Measurements from ENCODE around the gene OR10J5. TPM values are rescaled to one million over a fixed set of nuclear protein-coding genes. Genes with fewer than 3 reads are reported as not detected.
"Not testable (repeated sequence)": the region's sequence is repeated elsewhere in the genome, so short reads cannot be mapped to it uniquely, and the experiment has no call there.

The OR10J5 gene
- total RNA-seq, 3 donors from 2014 or later: not detected

DNA sequence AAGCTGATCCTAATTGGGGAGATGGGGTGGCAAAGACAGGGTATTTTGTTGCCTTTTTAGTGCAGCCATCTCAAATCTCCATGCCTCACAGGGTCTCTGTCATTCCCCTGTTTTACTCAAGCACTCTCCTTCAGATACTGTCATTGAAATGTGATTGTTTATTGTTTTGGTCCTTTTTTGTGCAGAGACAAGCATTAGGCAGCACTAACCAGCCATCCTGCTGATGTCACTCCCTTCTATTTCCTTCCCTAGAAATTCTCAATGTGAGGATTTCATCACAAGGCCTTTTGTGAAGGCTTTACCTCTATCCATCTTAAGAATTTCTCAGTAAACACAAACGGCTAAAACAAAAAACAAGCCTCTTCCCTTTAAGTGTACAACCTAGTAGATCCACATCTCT is 34.7 kb downstream of the OR10J5 start:
- H3K9me3 ChIP-seq: peaks cover 2% of the 10 kb centered on the region
- no peak for DNase-seq
- H3K4me1 ChIP-seq (ENCODE audit: low read depth): no peaks in the 10 kb centered on the region
- ATAC-seq: no peak
- no peaks in the 10 kb centered on the region for H3K36me3 ChIP-seq (ENCODE audit: low read depth)
- TF ChIP-seq, protein P1, sequence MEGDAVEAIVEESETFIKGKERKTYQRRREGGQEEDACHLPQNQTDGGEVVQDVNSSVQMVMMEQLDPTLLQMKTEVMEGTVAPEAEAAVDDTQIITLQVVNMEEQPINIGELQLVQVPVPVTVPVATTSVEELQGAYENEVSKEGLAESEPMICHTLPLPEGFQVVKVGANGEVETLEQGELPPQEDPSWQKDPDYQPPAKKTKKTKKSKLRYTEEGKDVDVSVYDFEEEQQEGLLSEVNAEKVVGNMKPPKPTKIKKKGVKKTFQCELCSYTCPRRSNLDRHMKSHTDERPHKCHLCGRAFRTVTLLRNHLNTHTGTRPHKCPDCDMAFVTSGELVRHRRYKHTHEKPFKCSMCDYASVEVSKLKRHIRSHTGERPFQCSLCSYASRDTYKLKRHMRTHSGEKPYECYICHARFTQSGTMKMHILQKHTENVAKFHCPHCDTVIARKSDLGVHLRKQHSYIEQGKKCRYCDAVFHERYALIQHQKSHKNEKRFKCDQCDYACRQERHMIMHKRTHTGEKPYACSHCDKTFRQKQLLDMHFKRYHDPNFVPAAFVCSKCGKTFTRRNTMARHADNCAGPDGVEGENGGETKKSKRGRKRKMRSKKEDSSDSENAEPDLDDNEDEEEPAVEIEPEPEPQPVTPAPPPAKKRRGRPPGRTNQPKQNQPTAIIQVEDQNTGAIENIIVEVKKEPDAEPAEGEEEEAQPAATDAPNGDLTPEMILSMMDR (IDR thresholded peaks at IDR 0.05): no peak
- intact Hi-C loops (cut with DNase I, micrococcal nuclease): no loop called here
- no peak overlapping the region for H3K4me3 ChIP-seq

DNA sequence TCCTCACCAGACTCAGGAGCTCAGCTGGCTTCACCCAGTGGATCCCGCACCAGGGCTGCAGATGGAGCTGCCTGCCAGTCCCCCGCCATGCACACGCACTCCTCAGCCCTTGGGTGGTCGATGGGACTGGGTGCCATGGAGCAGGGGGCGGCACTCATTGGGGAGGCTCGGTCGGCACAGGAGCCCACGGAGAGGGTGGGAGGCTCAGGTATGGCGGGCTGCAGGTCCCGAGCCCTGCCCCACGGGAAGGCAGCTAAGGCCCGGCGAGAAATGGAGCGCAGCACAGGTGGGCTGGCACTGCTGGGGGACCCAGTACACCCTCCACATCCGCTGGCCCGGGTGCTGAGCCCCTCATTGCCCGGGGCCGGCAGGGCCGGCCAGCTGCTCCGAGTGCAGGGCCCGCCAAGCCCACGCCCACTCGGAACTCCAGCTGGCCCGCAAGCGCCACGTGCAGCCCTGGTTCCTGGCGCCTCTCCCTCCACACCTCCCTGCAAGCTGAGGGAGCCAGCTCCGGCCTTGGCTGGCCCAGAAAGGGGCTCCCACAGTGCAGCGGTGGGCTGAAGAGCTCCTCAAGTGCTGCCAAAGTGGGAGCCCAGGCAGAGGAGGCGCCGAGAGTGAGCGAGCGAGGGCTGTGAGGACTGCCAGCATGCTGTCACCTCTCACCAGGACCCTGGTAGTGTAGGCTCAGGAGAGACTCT is 41.1 kb downstream of the OR10J5 start:
- H3K4me1 ChIP-seq (ENCODE audit: low read depth); intact Hi-C loops (cut with DNase I, micrococcal nuclease); H3K9me3 ChIP-seq; ATAC-seq; DNase-seq; H3K4me3 ChIP-seq; H3K36me3 ChIP-seq (ENCODE audit: low read depth): not testable (repeated sequence)

DNA sequence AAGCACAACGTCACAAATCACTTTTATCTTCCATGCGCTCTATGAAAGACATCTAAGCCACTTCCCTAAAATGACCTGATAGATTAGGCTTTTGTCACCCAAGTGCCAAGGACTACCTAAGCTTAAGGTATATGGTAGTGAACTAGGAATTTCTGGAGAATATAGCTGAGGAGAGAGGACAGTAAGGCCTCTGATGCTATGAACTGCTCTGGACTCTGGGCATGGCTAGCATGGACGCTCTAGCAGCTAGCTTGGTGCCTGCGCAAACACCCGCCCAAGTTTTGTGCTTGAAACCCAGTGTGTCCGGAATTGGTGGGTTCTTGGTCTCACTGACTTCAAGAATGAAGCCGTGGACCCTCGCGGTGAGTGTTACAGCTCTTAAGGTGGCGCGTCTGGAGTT is 42.5 kb downstream of the OR10J5 start:
- intact Hi-C loops (cut with DNase I, micrococcal nuclease): no loop called here
- Histone ChIP-seq H3K9me3 (no peaks in the 10 kb centered on the region), H3K4me3 (no peak overlapping the region), H3K4me1 (ENCODE audit: low read depth) (no peaks in the 10 kb centered on the region), H3K36me3 (ENCODE audit: low read depth) (no peaks in the 10 kb centered on the region)
- TF ChIP-seq, protein P1 (IDR thresholded peaks at IDR 0.05): no peak
- ATAC-seq (no peak), DNase-seq (no peak)

DNA sequence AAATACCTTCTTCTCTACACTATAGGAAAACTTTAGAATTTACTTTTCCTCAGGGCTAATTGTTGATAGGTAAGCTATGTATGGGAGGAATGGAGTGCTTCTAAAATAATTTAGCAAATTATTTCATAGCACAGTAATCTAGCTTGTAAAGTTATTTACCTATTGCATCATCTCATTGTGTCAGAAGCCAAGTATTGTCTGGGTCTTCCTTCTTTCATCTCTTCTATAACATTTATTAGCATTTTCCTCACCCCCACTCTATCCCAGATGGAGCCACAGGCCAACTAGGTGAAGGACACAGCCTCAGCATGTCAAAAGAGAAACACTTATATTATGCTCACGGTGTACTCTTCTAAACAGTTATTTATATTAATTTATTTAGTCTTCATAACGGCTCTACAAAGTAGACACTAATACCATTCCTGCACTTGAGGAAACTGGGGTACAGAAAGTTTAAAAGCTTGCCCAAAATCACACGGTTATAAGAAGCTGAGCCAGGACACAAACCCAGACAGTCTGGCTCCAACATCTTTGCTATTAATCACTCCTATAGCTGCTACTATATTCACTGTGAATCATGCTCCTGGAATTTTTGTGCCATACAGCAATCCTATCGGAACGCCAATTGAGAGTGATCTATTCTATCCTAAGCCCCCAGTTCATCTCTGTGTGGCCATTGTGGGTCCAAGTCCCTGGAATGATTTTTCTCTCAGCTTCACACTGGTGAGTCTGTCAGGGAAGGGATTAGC is 43.1 kb downstream of the OR10J5 start:
- ATAC-seq (no peak), DNase-seq (no peak)
- intact Hi-C loops (cut with DNase I, micrococcal nuclease): no loop called here
- H3K36me3 ChIP-seq (ENCODE audit: low read depth): no peaks in the 10 kb centered on the region
- no peak overlapping the region for H3K4me3 ChIP-seq
- TF ChIP-seq, protein P1 (IDR thresholded peaks at IDR 0.05): no peak
- no peaks in the 10 kb centered on the region for H3K4me1 ChIP-seq (ENCODE audit: low read depth)
- no peaks in the 10 kb centered on the region for H3K9me3 ChIP-seq

Other genes with a start within 250 kb of the OR10J5 start
- 1 to 10 TPM in 2 of 3 donors, under 1 TPM in 1; 0.46 to 1.7 (median 1.1) TPM for gene FCER1A, start 233.7 kb downstream of the OR10J5 start, total RNA-seq
- gene OR10J4, start 103.8 kb downstream of the OR10J5 start, total RNA-seq: not detected
- not detected for gene OR10J1, start 96.3 kb downstream of the OR10J5 start, total RNA-seq
- gene APCS, start 51.8 kb upstream of the OR10J5 start, total RNA-seq: not detected
- under 1 TPM in 1 of 3 donors, not detected in 2; 0.20 TPM for gene CRP, start 178.6 kb upstream of the OR10J5 start, total RNA-seq
- 10 to 100 TPM; 33.6 to 58.5 (median 48.8) TPM for gene DUSP23, start 245.0 kb upstream of the OR10J5 start, total RNA-seq

Measured in mucosa of descending colon (tissue), 3 donors.